GM18505 (cell line): Measurements from ENCODE around the gene UVRAG.

ENCODE experiments used
- ATAC-seq: cut with Tn5 transposase; IDR thresholded peaks from one replicate; pipeline ENCODE4 v1.9.1; 2021; ENCODE audit not compliant: unreplicated experiment
- POLR2A ChIP-seq: IDR thresholded peaks from 4 replicates; pipeline ENCODE4 v1.6.1; 2011; ENCODE audit warnings: borderline replicate concordance; ENCODE audit not compliant: insufficient read depth, insufficient read length; ENCODE audit errors: extremely low read depth

UVRAG gene

GRCh38 chr11:75777461-75778110 is 37.4 kb upstream of the UVRAG start:
- no peak for ATAC-seq
- no peak for TF ChIP-seq POLR2A

DNA sequence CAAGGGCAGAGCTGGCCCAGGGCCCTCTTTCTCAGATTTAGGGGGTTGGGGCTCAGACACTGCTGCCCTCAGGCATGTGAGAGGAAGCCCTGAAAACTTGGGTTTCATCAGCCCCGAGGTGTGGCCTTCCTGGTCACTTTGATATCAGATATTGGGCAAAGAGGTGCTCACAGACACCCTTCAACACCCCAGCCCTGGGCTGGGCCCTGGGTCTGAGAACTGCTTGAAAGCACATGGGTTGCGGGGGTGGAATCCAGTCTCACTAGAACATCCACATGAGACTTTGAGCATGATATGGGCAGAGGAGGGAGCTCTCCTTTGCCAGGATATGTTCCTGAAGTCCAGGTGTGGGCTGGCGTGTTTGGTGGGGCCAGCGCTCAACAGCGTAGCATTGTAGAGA is 36.0 kb upstream of the UVRAG start:
- TF ChIP-seq POLR2A: no peak
- ATAC-seq: no peak

DNA sequence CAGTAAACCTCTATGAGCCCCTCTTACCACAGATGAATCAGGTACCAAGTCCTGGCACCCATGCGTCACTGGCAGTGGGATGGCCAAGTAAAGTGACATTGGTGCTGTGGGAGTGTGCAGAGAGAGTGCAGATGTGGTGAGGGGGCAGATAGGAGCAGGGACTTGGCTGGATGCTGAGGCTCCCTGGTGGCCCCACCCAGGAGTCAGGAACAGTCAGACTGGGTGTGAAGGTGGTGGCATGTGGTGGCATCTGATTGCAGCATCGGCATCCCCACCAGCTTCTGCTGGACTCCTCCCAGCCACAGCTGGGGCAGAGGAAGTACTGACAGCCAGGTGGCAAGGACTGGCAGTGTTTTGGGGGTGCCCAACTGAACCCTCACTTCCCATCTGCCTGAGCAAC is 35.0 kb upstream of the UVRAG start:
- no peak for ATAC-seq
- TF ChIP-seq POLR2A: no peak

DNA sequence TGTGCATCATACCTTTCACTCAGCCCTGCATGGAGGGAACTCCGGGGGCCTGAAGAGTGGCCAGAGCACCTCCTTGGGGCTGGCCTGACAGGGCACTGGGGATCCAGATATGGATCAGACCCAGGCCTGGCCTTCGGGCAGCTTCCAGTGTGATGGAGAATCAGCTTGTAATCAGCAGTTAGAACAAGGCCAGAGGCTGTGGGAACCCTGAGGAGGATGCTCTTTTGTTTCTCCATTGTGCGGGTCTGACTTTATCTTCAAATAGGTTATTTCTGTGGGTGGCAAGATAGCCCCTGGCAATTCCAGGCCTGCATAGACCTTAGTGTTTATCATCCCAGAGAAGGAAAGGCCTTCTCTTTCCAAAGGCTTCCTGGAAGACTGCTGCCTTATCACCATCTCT is 34.1 kb upstream of the UVRAG start:
- TF ChIP-seq POLR2A: no peak
- no peak for ATAC-seq

DNA sequence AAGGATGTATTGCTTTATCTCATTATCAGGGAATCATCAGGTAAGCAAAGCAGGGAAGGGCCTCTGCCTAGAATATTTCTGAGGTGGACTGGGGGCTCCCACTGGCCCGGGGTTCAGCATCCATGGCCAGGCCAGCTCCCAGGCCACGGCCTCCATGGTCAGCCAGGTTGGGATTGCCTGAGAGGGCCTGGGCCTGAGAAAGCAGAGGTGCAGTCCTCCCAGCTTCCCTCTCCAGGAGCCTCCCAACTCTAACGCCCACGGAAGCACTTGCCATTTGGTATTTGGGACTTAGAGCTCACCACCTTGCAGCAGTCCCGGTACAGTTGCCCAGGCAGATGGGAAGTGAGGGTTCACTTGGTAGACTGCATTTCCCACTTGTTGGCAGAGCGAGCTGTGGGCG is 33.7 kb upstream of the UVRAG start:
- no peak for TF ChIP-seq POLR2A
- no peak for ATAC-seq

DNA sequence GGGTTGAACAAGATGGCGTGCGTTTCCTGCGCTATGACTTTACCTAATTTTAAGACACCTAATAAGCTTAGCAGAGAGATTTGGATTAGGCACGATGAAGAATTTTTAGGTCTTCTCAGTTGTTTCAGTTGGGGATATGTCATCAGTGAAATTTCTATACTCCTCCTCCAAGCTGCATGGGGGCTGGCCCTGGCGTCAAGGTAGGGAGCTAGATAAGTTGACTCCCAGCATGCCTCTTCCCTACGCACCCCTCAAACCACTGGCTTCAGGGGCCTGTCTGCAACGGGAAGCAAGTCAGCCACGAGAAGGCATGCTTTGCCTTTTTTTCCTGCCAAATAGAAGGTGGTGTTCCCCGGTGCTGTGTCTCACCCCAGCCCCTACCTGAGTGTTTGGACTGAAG is 33.2 kb upstream of the UVRAG start:
- ATAC-seq: no peak
- TF ChIP-seq POLR2A: no peak

DNA sequence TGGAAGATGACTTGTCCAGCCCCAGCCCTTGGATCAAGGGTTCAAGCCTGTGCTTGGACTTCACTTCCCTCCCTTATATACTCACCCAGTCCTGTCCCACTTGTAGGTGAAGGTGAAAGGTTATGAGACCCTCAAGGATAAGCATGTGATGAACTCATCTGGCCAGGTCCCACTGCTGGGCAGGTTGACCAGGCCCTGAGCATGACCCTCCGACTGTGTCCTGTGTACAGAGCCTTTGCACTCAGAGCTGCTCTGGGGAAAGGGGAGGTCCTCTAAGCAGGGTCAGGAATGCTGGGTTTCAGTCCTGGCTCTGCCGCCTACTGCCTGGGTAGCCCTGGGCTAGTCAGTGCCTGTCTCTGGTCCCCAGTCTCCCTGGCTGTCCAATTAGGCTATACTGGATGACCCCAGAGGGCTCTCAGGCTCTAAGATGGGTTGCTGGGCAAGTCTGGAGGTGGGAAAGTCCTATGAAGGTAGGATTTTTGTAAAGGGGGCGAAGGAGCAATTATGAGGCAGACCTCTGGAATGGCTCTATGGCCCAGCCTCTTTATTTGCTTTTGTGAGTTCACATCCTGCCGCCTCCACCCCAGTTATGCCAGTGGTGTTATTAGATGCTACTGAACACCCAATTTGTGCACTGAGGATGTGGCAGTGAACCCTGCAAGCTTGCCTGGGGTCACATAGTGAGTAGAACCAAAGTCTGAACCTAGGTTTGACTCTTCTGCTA is 32.3 kb upstream of the UVRAG start:
- ATAC-seq: no peak
- TF ChIP-seq POLR2A: no peak

- no peak for TF ChIP-seq POLR2A
- ATAC-seq: no peak
These were observed 31.5 kb upstream of the UVRAG start for GRCh38 chr11:75783416-75784084.

DNA sequence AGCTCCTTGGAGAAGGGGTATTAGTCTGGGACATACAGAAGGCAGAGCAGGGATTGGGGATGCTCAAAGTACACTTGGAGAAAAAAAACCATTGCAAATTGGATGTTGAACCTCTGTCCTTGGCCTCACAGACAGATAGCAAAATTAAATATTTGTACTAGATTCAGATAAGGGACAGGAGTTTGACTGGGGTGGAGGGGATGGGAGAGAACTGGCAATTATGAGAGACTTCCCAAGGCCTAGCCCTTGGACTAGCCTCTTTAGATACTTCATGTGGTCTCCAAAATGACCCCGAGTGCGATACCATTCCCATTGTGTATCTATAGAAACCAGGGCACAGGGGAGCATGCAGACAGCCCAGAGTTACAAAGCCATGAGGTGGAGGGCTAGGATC is 30.9 kb upstream of the UVRAG start:
- ATAC-seq: no peak
- no peak for TF ChIP-seq POLR2A

- no peak for TF ChIP-seq POLR2A
These were observed 30.5 kb upstream of the UVRAG start for GRCh38 chr11:75784506-75784905.

DNA sequence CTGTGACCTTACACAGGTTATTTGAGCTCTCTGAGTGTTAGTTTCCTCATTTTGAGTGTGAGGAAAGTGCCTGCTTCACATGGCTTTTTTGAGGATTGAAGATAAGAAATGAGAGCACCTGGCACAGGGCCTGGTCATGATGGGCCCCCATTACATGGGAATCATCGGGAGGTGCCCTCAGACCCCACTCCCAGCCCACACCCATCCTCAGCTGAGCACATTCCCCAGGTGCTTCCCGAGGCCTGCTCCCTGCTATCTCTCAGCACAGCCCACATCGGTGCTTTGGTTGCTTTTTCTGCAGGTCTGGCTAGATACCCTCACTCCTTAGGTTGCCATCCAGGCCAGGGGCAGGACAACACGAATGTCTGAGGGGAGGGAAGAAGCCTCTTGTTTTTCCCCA is 29.8 kb upstream of the UVRAG start:
- ATAC-seq: no peak
- no peak for TF ChIP-seq POLR2A

More at GRCh38 chr11:75784506-75784905, 30.5 kb upstream of the UVRAG start:
- ATAC-seq: no peak

GRCh38 chr11:75786101-75786736 is 28.8 kb upstream of the UVRAG start:
- ATAC-seq: no peak

DNA sequence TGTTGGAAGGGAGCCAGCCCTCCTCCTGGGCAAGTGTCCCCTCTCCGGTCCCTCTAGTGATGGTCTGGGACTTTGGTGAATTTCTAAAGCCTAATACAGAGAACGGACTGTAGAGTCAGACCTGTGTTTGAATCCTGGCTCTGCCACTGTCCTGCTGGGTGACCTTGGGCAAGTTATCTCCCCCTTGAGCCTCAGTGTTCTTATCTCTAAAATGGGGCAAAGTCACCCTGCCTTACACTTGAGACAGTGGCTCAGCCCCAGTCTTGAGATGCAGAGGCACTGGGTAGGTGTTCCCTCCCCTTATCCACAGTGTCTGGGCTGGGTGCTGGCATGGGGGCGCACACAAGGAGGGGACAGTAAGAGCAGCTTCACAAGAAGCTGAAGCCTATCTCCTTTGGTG is 25.5 kb upstream of the UVRAG start:
- no peak for ATAC-seq
- TF ChIP-seq POLR2A: no peak

More at GRCh38 chr11:75786101-75786736, 28.8 kb upstream of the UVRAG start:
- TF ChIP-seq POLR2A: no peak
